A673 (cell line): ENCODE results near the gene DYNC1LI2.

Source experiments
- CTCF ChIP-seq: fragments of 300-800, 200-600 bp; sonication (generic); conservative IDR thresholded peaks from 2 replicates; pipeline ENCODE4 v1.5.1; 2017; ENCODE audit warnings: low read depth, mild to moderate bottlenecking, antibody characterized with exemption, low read length, moderate library complexity, mixed read lengths
- EZH2 ChIP-seq: fragments of 200-600 bp; sonication (generic); IDR thresholded peaks from 2 replicates; pipeline ENCODE4 v1.6.1; 2017; ENCODE audit warnings: borderline replicate concordance, low read depth, mild to moderate bottlenecking, mixed read lengths, antibody characterized with exemption, low read length; ENCODE audit not compliant: poor library complexity, severe bottlenecking

GRCh38 chr16:66774981-66775380 is 23.6 kb upstream of the DYNC1LI2 start:
- TF ChIP-seq CTCF (no peak), EZH2 (no peak)
